Muscle layer of duodenum (tissue), 2 donors: ENCODE results near the gene EXOC4.

ENCODE experiments used
- H3K27ac ChIP-seq: one replicate; pipeline ENCODE4 v1.7.0; 2013; ENCODE audit warnings: mild to moderate bottlenecking, low read length
- H3K27me3 ChIP-seq: one replicate; pipeline ENCODE4 v1.7.0; 2013; ENCODE audit warnings: low read depth, mild to moderate bottlenecking, control low read depth, low read length
- H3K36me3 ChIP-seq, 2 donors: one replicate each; pipeline ENCODE4 v1.7.0; 2013; ENCODE audit warnings: low read length in 2 of 2, control low read depth in 1 of 2, mild to moderate bottlenecking in 1 of 2; ENCODE audit not compliant: insufficient read depth in 2 of 2, control insufficient read depth in 1 of 2
- H3K4me1 ChIP-seq, 2 donors: one replicate each; pipeline ENCODE4 v1.7.0; 2013; ENCODE audit warnings: low read length in 2 of 2, mild to moderate bottlenecking in 2 of 2, control low read depth in 1 of 2, moderate library complexity in 1 of 2; ENCODE audit not compliant: insufficient read depth in 2 of 2, control insufficient read depth in 1 of 2
- H3K4me3 ChIP-seq, 2 donors: one replicate each; pipeline ENCODE4 v1.7.0; 2013; ENCODE audit warnings: low read length in 2 of 2, low read depth in 1 of 2, mild to moderate bottlenecking in 1 of 2
- H3K9me3 ChIP-seq, 2 donors: one replicate each; pipeline ENCODE4 v1.7.0; 2013; ENCODE audit warnings: low read length in 2 of 2, control low read depth in 1 of 2, mild to moderate bottlenecking in 1 of 2; ENCODE audit not compliant: control insufficient read depth in 1 of 2
- donor health status: healthy.

The EXOC4 gene

GRCh38 chr7:134086998-134087735 is 834.3 kb downstream of the EXOC4 start:
- H3K4me1 ChIP-seq: no peaks in the 10 kb centered on the region
- no peaks in the 10 kb centered on the region for H3K27me3 ChIP-seq
- H3K36me3 ChIP-seq: no peaks in the 10 kb centered on the region
- no peak overlapping the region for H3K27ac ChIP-seq
- no peak overlapping the region for H3K4me3 ChIP-seq
- H3K9me3 ChIP-seq: peaks cover 0 to 7% of the 10 kb centered on the region in 2 donors

DNA sequence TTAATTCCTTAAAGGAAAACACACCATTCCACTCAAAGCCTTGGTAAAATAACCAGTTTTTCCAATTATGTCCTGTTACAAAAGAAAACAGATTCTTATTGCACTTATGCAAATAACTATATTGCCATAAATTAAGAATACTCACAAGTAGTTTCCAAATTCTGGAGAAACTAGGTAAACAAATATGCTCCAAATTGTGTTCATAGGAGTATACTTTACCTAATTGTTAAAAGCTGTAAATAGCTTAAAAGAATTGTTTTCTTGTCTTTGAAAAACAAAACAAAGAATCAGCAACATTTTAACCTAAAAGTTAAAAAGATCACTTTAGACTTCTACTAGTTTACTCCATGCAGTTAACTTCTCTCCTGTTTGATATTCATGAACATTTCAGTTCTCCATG is 835.3 kb downstream of the EXOC4 start:
- Histone ChIP-seq H3K4me3 (no peak overlapping the region), H3K4me1 (no peaks in the 10 kb centered on the region), H3K36me3 (no peaks in the 10 kb centered on the region), H3K27ac (no peak overlapping the region), H3K9me3 (peaks cover 0 to 7% of the 10 kb centered on the region in 2 donors), H3K27me3 (no peaks in the 10 kb centered on the region)

- Histone ChIP-seq H3K36me3 (no peaks in the 10 kb centered on the region), H3K4me3 (no peak overlapping the region), H3K9me3 (peaks cover 0 to 7% of the 10 kb centered on the region in 2 donors), H3K4me1 (no peaks in the 10 kb centered on the region), H3K27me3 (no peaks in the 10 kb centered on the region), H3K27ac (no peak overlapping the region)
Observed at GRCh38 chr7:134089446-134089845, 836.6 kb downstream of the EXOC4 start.

DNA sequence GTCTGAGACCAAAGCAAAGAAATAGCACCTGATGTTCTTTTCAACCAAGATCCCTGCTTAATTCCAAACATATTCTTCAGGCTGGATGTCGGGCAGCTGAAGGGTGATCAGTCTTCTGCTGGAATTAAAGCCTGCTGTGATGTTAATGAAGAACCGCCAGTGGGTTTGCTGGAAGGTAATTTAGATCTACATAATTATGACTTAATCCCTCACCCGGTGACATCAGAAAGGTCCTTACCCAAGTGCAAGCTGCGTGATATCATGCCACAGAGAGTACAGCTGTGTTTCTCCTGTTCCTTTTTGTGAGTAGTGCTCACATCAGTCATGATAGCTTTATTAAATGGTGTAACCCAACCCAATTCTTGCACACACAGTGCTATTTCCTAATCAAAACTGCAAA is 845.2 kb downstream of the EXOC4 start:
- Histone ChIP-seq H3K27me3 (no peaks in the 10 kb centered on the region), H3K36me3 (no peaks in the 10 kb centered on the region), H3K27ac (no peak overlapping the region)

GRCh38 chr7:134101716-134102115 is 848.8 kb downstream of the EXOC4 start:
- no peaks in the 10 kb centered on the region for H3K9me3 ChIP-seq
- H3K36me3 ChIP-seq: no peaks in the 10 kb centered on the region
- H3K4me1 ChIP-seq: no peaks in the 10 kb centered on the region
- no peaks in the 10 kb centered on the region for H3K27me3 ChIP-seq
- no peak overlapping the region for H3K4me3 ChIP-seq
- H3K27ac ChIP-seq: no peak overlapping the region

More for the DNA sequence above, 845.2 kb downstream of the EXOC4 start:
- Histone ChIP-seq H3K4me3 (no peak overlapping the region), H3K4me1 (no peaks in the 10 kb centered on the region), H3K9me3 (peaks cover 0 to 2% of the 10 kb centered on the region in 2 donors)

- no peak overlapping the region for H3K27ac ChIP-seq
- H3K36me3 ChIP-seq: no peaks in the 10 kb centered on the region
- H3K9me3 ChIP-seq: no peaks in the 10 kb centered on the region
- no peak overlapping the region for H3K4me3 ChIP-seq
- H3K27me3 ChIP-seq: no peaks in the 10 kb centered on the region
- H3K4me1 ChIP-seq: no peaks in the 10 kb centered on the region
Observed at GRCh38 chr7:134104166-134104565, 851.3 kb downstream of the EXOC4 start.

- Histone ChIP-seq H3K36me3 (no peaks in the 10 kb centered on the region), H3K9me3 (no peaks in the 10 kb centered on the region), H3K4me3 (no peak overlapping the region), H3K4me1 (no peaks in the 10 kb centered on the region), H3K27ac (no peak overlapping the region), H3K27me3 (no peaks in the 10 kb centered on the region)
Observed at GRCh38 chr7:134105841-134106240, 853.0 kb downstream of the EXOC4 start.

DNA sequence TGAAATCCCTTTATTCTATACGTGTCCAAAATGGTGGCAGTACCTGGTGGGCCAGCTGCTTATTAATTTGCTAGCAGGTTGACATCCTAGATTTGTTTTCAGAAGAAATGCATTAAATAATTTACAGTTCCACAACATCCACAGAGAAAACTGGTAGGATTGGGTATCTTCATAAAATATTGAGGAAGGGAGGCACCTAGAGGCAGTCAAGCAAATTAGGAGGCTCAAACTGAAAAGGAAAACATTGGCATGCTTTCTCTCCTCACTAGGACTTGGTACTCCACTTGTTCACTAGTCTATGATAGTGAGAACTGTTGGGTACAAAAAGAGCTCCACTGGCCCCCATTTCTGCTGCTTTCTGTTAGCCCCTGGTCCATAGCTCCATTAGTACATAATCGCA is 855.9 kb downstream of the EXOC4 start:
- H3K9me3 ChIP-seq: no peaks in the 10 kb centered on the region
- no peak overlapping the region for H3K4me3 ChIP-seq
- H3K27ac ChIP-seq: no peak overlapping the region
- no peaks in the 10 kb centered on the region for H3K4me1 ChIP-seq
- no peaks in the 10 kb centered on the region for H3K27me3 ChIP-seq
- H3K36me3 ChIP-seq: no peaks in the 10 kb centered on the region

- no peak overlapping the region for H3K4me3 ChIP-seq
- no peaks in the 10 kb centered on the region for H3K36me3 ChIP-seq
- no peaks in the 10 kb centered on the region for H3K4me1 ChIP-seq
- H3K9me3 ChIP-seq: no peaks in the 10 kb centered on the region
- no peak overlapping the region for H3K27ac ChIP-seq
- no peaks in the 10 kb centered on the region for H3K27me3 ChIP-seq
Observed at GRCh38 chr7:134113655-134114054, 860.8 kb downstream of the EXOC4 start.

DNA sequence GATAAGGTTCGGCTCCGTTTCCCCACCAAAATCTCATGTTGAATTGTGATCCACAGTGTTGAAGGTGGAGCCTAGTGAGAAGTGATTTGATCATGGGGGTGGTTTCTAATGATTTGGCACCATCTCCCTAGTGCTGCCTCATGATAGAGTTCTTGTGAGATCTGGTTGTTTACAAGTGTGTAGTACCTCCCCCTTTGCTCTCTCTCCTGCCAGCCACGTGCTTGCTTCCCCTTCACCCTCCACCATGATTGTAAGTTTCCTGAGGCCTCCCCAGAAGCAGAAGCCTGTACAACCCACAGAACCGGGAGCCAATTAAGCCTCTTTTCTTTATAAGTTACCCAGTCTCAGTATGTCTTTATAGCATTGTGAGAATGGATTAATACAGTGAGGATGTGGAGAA is 862.1 kb downstream of the EXOC4 start:
- Histone ChIP-seq H3K4me1 (no peaks in the 10 kb centered on the region), H3K9me3 (no peaks in the 10 kb centered on the region), H3K27ac (no peak overlapping the region), H3K4me3 (no peak overlapping the region), H3K27me3 (no peaks in the 10 kb centered on the region), H3K36me3 (no peaks in the 10 kb centered on the region)
